ENCODE measurements around the gene PCDH12. TPM values are rescaled to one million over a fixed set of nuclear protein-coding genes. Genes with fewer than 3 reads are reported as not detected.
A peak's percentile ranks its signal among the peaks of the same experiment; 100 is the strongest.

The PCDH12 gene
- total and polyA plus RNA-seq, 12 donors: 3.6 to 16.6 (median 8.4) TPM

- ATAC-seq: no peak
- Histone ChIP-seq H3K36me3 (peaks cover 0 to 100% (median 68%) of the 10 kb centered on the region in 9 donors), H3K4me3 (no peak overlapping the region), H3K27me3 (no peaks in the 10 kb centered on the region), H3K9me3 (no peaks in the 10 kb centered on the region), H3K4me1 (no peaks in the 10 kb centered on the region), H3K27ac (no peak overlapping the region)
- no peak for DNase-seq
- intact Hi-C loops (cut with DNase I): no loop called here
- TF ChIP-seq CTCF (IDR thresholded peaks at IDR 0.05): no peak
These were observed 28.1 kb upstream of the PCDH12 start for GRCh38 chr5:141986072-141986471.

- H3K27ac ChIP-seq: no peak overlapping the region
- H3K27me3 ChIP-seq: no peaks in the 10 kb centered on the region
- no peak overlapping the region for H3K4me3 ChIP-seq
- no peak for DNase-seq
- peaks cover 0 to 100% (median 75%) of the 10 kb centered on the region in 9 donors for H3K36me3 ChIP-seq
- peaks cover 0 to 12% (median 10%) of the 10 kb centered on the region in 9 donors for H3K4me1 ChIP-seq
- WGBS, 2 donors: 46% methylated on average over 2 of the region's 2 CpGs
- H3K9me3 ChIP-seq: no peaks in the 10 kb centered on the region
- intact Hi-C loops (cut with DNase I): no loop called here
- no peak for TF ChIP-seq CTCF (IDR thresholded peaks at IDR 0.05)
- no peak for ATAC-seq
These were observed 24.6 kb upstream of the PCDH12 start for GRCh38 chr5:141982626-141983025.

GRCh38 chr5:141978389-141978788, 20.4 kb upstream of the PCDH12 start:
- no peaks in the 10 kb centered on the region for H3K27me3 ChIP-seq
- H3K36me3 ChIP-seq: peaks cover 0 to 100% (median 53%) of the 10 kb centered on the region in 9 donors
- peak overlapping the region in 1 of 10 donors; percentile 2 for H3K27ac ChIP-seq
- no peak for TF ChIP-seq CTCF (IDR thresholded peaks at IDR 0.05)
- ATAC-seq: peak in 1 of 8 donors; percentile 49
- no peak overlapping the region for H3K4me3 ChIP-seq
- intact Hi-C loops (cut with DNase I): no loop called here
- DNase-seq: no peak
- H3K4me1 ChIP-seq: peaks cover 0 to 42% (median 16%) of the 10 kb centered on the region in 9 donors
- H3K9me3 ChIP-seq: no peaks in the 10 kb centered on the region

DNA sequence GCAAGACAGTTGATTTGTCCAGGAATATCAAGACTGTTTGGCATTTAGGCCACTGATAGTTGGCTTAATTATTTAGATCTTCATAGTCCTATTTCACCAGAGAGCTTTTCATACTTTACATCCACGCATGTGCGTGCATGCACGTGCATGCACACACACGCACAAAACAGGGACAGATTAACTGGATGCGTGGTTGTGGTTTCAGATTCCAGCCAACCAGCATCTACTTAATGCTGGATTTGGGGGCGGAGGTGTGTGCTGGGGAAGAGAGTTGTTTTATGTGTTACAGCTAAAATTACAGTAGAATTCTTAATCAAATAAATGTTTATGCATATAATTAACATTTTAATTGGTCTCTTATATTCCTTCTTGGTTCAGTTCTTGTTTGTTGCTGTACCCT, 18.2 kb upstream of the PCDH12 start:
- Histone ChIP-seq H3K4me3 (no peak overlapping the region), H3K4me1 (peaks cover 0 to 54% (median 18%) of the 10 kb centered on the region in 9 donors), H3K27me3 (no peaks in the 10 kb centered on the region), H3K36me3 (peaks cover 0 to 100% (median 45%) of the 10 kb centered on the region in 9 donors), H3K9me3 (no peaks in the 10 kb centered on the region), H3K27ac (no peak overlapping the region)
- ATAC-seq (no peak), DNase-seq (no peak)
- no peak for TF ChIP-seq CTCF (IDR thresholded peaks at IDR 0.05)
- 93 to 96% methylated on average over 6 of the region's 6 CpGs for WGBS, 2 donors
- intact Hi-C loops (cut with DNase I): no loop called here
